A549 (cell line): ENCODE data around the gene PLSCR3.

ENCODE experiments used
- CTCF ChIP-seq: fragments of >200 bp; sonication (Bioruptor Twin); formaldehyde crosslinking; IDR thresholded peaks from 3 replicates; pipeline ENCODE4 v1.5.1; 2016
- ELK1 ChIP-seq: fragments of 150-350 bp; IDR thresholded peaks from 2 replicates; pipeline ENCODE4 v1.6.1; 2014; ENCODE audit warnings: low read depth, mild to moderate bottlenecking, low read length
- HDAC2 ChIP-seq: fragments of 200-600 bp; sonication (generic); IDR thresholded peaks from 2 replicates; pipeline ENCODE4 v1.6.1; 2016
- JUNB ChIP-seq: fragments of >200 bp; sonication (Bioruptor Twin); formaldehyde crosslinking; IDR thresholded peaks from 2 replicates; pipeline ENCODE4 v1.6.1; 2016
- MAX ChIP-seq: IDR thresholded peaks from 2 replicates; pipeline ENCODE4 v1.6.1; 2012
- NR3C1 ChIP-seq: fragments of >200 bp; sonication (Bioruptor Twin); formaldehyde crosslinking; IDR thresholded peaks from 3 replicates; pipeline ENCODE4 v1.6.1; 2017
- POLR2A ChIP-seq: IDR thresholded peaks from 2 replicates; pipeline ENCODE4 v1.6.1; 2012; ENCODE audit warnings: mild to moderate bottlenecking, low read length
- POLR2AphosphoS2 ChIP-seq: conservative IDR thresholded peaks from 2 replicates; pipeline ENCODE4 v1.6.1; 2012; ENCODE audit warnings: low read length, improper control_type of control experiment, inconsistent platforms
- RAD21 ChIP-seq, 2 experiments: fragments of >200 bp in 1 of 2; sonication (Bioruptor Twin) in 1 of 2; formaldehyde crosslinking in 1 of 2; IDR thresholded peaks in 1 of 2; conservative IDR thresholded peaks in 1 of 2; 2 replicates in 1 of 2; 3 replicates in 1 of 2; pipeline ENCODE4 v1.6.1; 2012 to 2018; ENCODE audit warnings: inconsistent platforms in 1 of 2
- USF2 ChIP-seq: fragments of 450-650 bp; IDR thresholded peaks from 2 replicates; pipeline ENCODE4 v1.6.1; 2014; ENCODE audit warnings: antibody characterized with exemption

GRCh38 chr17:7405350-7406234 is 11.3 kb upstream of the PLSCR3 start:
- TF ChIP-seq USF2 (no peak), CTCF (no peak), HDAC2 (no peak), ELK1 (no peak), RAD21 (conservative IDR thresholded peaks at IDR 0.05 in 1 of 2, IDR thresholded peaks at IDR 0.05 in 1 of 2) (no peak), POLR2A (no peak), MAX (no peak), POLR2AphosphoS2 (no peak), NR3C1 (no peak), JUNB (no peak)
